Neuronal stem cell (in vitro differentiated cells): Measurements from ENCODE around the gene ERI3.

ENCODE experiments used
- DNase-seq: peaks from one replicate; pipeline ENCODE4 v3.0.0-alpha.2; 2013; ENCODE audit warnings: low spot score
- H2AFZ ChIP-seq: one replicate; pipeline ENCODE4 v1.6.1; 2013; ENCODE audit warnings: mild to moderate bottlenecking, low read length, inconsistent platforms
- H2AK5ac ChIP-seq: 2 replicates; pipeline ENCODE4 v1.6.1; 2013; ENCODE audit warnings: low read depth, mild to moderate bottlenecking, inconsistent platforms, low read length, moderate library complexity, mixed read lengths
- H2BK120ac ChIP-seq: 2 replicates; pipeline ENCODE4 v1.6.1; 2013; ENCODE audit warnings: low read depth, mild to moderate bottlenecking, inconsistent platforms, low read length, moderate library complexity, mixed read lengths
- H2BK12ac ChIP-seq: one replicate; pipeline ENCODE4 v1.6.1; 2013; ENCODE audit warnings: low read length, inconsistent platforms
- H2BK15ac ChIP-seq: 2 replicates; pipeline ENCODE4 v1.6.1; 2013; ENCODE audit warnings: mild to moderate bottlenecking, low read length, inconsistent platforms, mixed read lengths
- H2BK5ac ChIP-seq: one replicate; pipeline ENCODE4 v1.6.1; 2013; ENCODE audit warnings: inconsistent platforms, mild to moderate bottlenecking, low read length, moderate library complexity
- H3K14ac ChIP-seq: one replicate; pipeline ENCODE4 v1.6.1; 2013; ENCODE audit warnings: low read length, inconsistent platforms
- H3K18ac ChIP-seq: 2 replicates; pipeline ENCODE4 v1.6.1; 2013; ENCODE audit warnings: low read length, inconsistent platforms
- H3K23ac ChIP-seq: 2 replicates; pipeline ENCODE4 v1.6.1; 2013; ENCODE audit warnings: low read depth, mild to moderate bottlenecking, mixed read lengths, low read length, inconsistent platforms; ENCODE audit not compliant: poor library complexity
- H3K27ac ChIP-seq: replicated peaks from 3 replicates; pipeline ENCODE4 v1.5.1; 2013; ENCODE audit warnings: low read length, inconsistent platforms
- H3K27me3 ChIP-seq, 3 experiments: 2 replicates each; pipeline ENCODE4 v1.6.1; 2013; ENCODE audit warnings: low read length in 3 of 3, mild to moderate bottlenecking in 2 of 3, inconsistent platforms in 1 of 3, low read depth in 1 of 3, mixed read lengths in 1 of 3, moderate library complexity in 1 of 3; ENCODE audit not compliant: control insufficient read depth in 3 of 3, insufficient read depth in 3 of 3
- H3K36me3 ChIP-seq, 2 donors: replicated peaks in 1 of 2; 2 replicates each; pipeline ENCODE4 v1.6.1; 2013; ENCODE audit warnings: low read length in 2 of 2; ENCODE audit not compliant: control insufficient read depth in 2 of 2, insufficient read depth in 2 of 2
- H3K4ac ChIP-seq: 2 replicates; pipeline ENCODE4 v1.6.1; 2013; ENCODE audit warnings: inconsistent platforms, mild to moderate bottlenecking, low read length, moderate library complexity
- H3K4me1 ChIP-seq, 2 donors: 1 replicate in 1 of 2; 2 replicates in 1 of 2; pipeline ENCODE4 v1.6.1; 2013; ENCODE audit warnings: low read length in 2 of 2, low read depth in 1 of 2; ENCODE audit not compliant: control insufficient read depth in 2 of 2, insufficient read depth in 1 of 2
- H3K4me2 ChIP-seq: one replicate; pipeline ENCODE4 v1.6.1; 2013; ENCODE audit warnings: mild to moderate bottlenecking, low read length, inconsistent platforms; ENCODE audit not compliant: insufficient read depth, poor library complexity, severe bottlenecking
- H3K4me3 ChIP-seq, 2 donors: 2 replicates each; pipeline ENCODE4 v1.5.1; 2013; ENCODE audit warnings: low read length in 2 of 2, mild to moderate bottlenecking in 2 of 2, inconsistent platforms in 1 of 2, moderate library complexity in 1 of 2
- H3K79me1 ChIP-seq: one replicate; pipeline ENCODE4 v1.6.1; 2013; ENCODE audit warnings: low read depth, mild to moderate bottlenecking, inconsistent platforms, low read length, moderate library complexity
- H3K9ac ChIP-seq: one replicate; pipeline ENCODE4 v1.6.1; 2013; ENCODE audit warnings: mild to moderate bottlenecking, low read depth, low read length, inconsistent platforms; ENCODE audit not compliant: poor library complexity
- H3K9me3 ChIP-seq, 2 donors: replicated peaks in 1 of 2; 2 replicates each; pipeline versions ENCODE3 to v1.6.1; 2013; ENCODE audit warnings: low read length in 2 of 2, mild to moderate bottlenecking in 2 of 2, inconsistent platforms in 1 of 2, low read depth in 1 of 2, mixed read lengths in 1 of 2, moderate library complexity in 1 of 2; ENCODE audit not compliant: control insufficient read depth in 2 of 2, insufficient read depth in 1 of 2
- H4K8ac ChIP-seq: one replicate; pipeline ENCODE4 v1.6.1; 2013; ENCODE audit warnings: low read depth, mild to moderate bottlenecking, inconsistent platforms, low read length, moderate library complexity
- H4K91ac ChIP-seq: one replicate; pipeline ENCODE4 v1.6.1; 2013; ENCODE audit warnings: low read length, low read depth, mild to moderate bottlenecking, inconsistent platforms; ENCODE audit not compliant: poor library complexity
- WGBS, 2 donors: extraction: QIAGEN DNeasy Blood & Tissue Kit; methylation state at CpG; one replicate each; pipeline ENCODE4 v1.1.7; 2013; ENCODE audit warnings: missing lambda C conversion rate in 2 of 2, mixed read lengths in 1 of 2; ENCODE audit not compliant: insufficient read length in 2 of 2, insufficient replicate concordance in 1 of 2; ENCODE audit errors: extremely low coverage in 2 of 2; 5-methylcytosine and 5-hydroxymethylcytosine counted together

The ERI3 gene

DNA sequence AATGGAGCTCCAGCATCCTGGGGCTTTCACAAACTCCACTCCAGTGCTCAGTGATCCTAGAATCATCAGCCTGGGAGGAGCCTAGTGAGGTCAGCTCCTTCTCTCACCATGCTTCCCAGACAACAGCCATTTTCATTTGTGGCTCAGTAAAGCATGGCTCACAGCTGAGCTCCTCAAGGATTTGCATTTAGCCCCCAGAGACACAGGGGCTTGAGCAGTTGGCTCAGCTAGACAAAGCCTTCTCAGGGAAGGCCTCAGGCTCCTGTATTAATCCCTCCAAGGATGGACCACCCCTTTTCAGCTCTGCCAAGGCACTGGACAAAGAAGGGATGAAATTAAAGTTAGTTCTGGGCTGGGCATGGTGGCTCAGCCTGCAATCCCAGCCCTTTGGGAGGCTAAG is 39.5 kb downstream of the ERI3 start:
- Histone ChIP-seq H2BK120ac (no peak overlapping the region), H2BK12ac (no peak overlapping the region), H3K79me1 (no peaks in the 10 kb centered on the region), H3K27me3 (no peaks in the 10 kb centered on the region), H2BK5ac (no peak overlapping the region), H3K9ac (no peak overlapping the region), H3K4me1 (peaks cover 19 to 32% of the 10 kb centered on the region in 2 donors), H4K8ac (no peak overlapping the region), H3K36me3 (peaks cover 14 to 93% of the 10 kb centered on the region in 2 donors), H3K23ac (no peak overlapping the region), H3K27ac (peak overlapping the region; percentile 28), H3K4me2 (no peak overlapping the region), H3K9me3 (no peaks in the 10 kb centered on the region), H3K18ac (no peak overlapping the region), H2AK5ac (no peak overlapping the region), H2BK15ac (no peak overlapping the region), H4K91ac (no peak overlapping the region), H2AFZ (no peak overlapping the region), H3K4ac (no peak overlapping the region), H3K4me3 (no peak overlapping the region), H3K14ac (no peak overlapping the region)
- no peak for DNase-seq

DNA sequence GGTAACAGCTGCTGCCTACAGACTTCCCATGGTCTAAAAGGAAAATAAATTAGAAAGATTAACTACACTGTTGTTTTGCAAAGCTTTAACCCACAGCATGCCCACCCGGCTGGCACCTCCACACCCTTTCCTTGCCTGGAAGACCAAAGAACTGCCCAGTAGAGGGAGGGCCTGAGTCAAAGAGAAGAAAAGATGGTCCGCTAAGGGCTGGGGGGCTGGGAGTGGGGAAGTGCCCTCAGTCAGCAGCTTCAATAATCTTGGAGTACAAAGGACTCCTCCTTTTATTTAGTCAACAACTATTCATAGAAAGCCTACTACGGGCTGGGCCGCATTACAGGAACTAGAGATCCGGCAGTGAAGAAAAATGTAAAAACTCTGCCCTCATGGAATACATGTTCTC is 40.6 kb downstream of the ERI3 start:
- H2BK15ac ChIP-seq = no peak overlapping the region
- no peaks in the 10 kb centered on the region for H3K27me3 ChIP-seq
- no peak overlapping the region for H3K14ac ChIP-seq
- H2BK120ac ChIP-seq = no peak overlapping the region
- H3K9ac ChIP-seq = no peak overlapping the region
- H2BK5ac ChIP-seq = peak overlapping the region; percentile 1
- peaks cover 15 to 92% of the 10 kb centered on the region in 2 donors for H3K36me3 ChIP-seq
- no peak overlapping the region for H3K4me2 ChIP-seq
- peak overlapping the region; percentile 50 for H3K18ac ChIP-seq
- no peaks in the 10 kb centered on the region for H3K9me3 ChIP-seq
- H2AK5ac ChIP-seq = no peak overlapping the region
- H3K23ac ChIP-seq = no peak overlapping the region
- H3K4ac ChIP-seq = no peak overlapping the region
- H2BK12ac ChIP-seq = no peak overlapping the region
- H3K4me1 ChIP-seq = peaks cover 19 to 32% of the 10 kb centered on the region in 2 donors
- DNase-seq = no peak
- no peak overlapping the region for H3K27ac ChIP-seq
- H3K79me1 ChIP-seq = no peaks in the 10 kb centered on the region
- H4K91ac ChIP-seq = no peak overlapping the region
- H2AFZ ChIP-seq = no peak overlapping the region
- H4K8ac ChIP-seq = no peak overlapping the region
- no peak overlapping the region for H3K4me3 ChIP-seq
- no CpG with 5 or more reads among the region's 5 CpGs for WGBS, 2 donors

DNA sequence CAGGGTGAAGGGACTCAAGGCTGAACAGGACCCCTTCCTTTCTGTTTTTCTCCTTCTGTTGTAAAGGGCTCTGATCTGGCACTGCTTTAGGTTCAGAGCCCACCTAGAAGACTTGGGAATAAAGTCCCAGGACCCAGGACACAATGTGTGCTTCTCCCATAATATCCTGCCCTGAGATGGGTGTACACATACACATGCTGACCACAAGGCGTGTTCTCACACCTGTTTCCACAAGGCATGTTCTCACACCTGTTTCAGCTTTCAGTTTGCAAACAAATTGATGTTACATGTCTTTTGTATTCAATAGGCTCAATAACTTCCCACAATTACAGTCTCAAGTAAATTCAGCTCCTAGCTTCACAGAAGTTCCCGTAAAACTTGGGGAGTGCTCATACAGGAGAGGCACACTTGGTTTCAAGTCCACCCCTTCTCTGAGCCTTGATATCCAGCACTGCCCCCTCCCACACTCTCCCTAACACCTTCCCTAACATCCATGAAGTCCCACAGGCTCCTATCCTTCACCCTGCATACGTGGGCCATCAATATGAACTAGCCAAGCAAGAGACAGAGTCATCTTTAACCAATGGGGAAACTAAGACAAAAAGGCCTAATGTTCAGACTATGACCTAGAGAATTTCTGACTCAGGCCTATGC is 41.7 kb downstream of the ERI3 start:
- H2BK15ac ChIP-seq = no peak overlapping the region
- no peak overlapping the region for H2BK12ac ChIP-seq
- H3K18ac ChIP-seq = no peak overlapping the region
- H3K9ac ChIP-seq = no peak overlapping the region
- no peak for DNase-seq
- H4K91ac ChIP-seq = no peak overlapping the region
- no peaks in the 10 kb centered on the region for H3K27me3 ChIP-seq
- peaks cover 16 to 91% of the 10 kb centered on the region in 2 donors for H3K36me3 ChIP-seq
- H3K23ac ChIP-seq = no peak overlapping the region
- no peak overlapping the region for H3K14ac ChIP-seq
- H3K4me1 ChIP-seq = peaks cover 19 to 32% of the 10 kb centered on the region in 2 donors
- no peak overlapping the region for H3K4me3 ChIP-seq
- no peak overlapping the region for H2BK120ac ChIP-seq
- no peak overlapping the region for H2BK5ac ChIP-seq
- no peak overlapping the region for H3K4me2 ChIP-seq
- H3K9me3 ChIP-seq = no peaks in the 10 kb centered on the region
- H2AFZ ChIP-seq = no peak overlapping the region
- no peak overlapping the region for H3K27ac ChIP-seq
- no peaks in the 10 kb centered on the region for H3K79me1 ChIP-seq
- H3K4ac ChIP-seq = no peak overlapping the region
- no peak overlapping the region for H2AK5ac ChIP-seq
- H4K8ac ChIP-seq = no peak overlapping the region
- WGBS, 2 donors = no CpG with 5 or more reads among the region's 3 CpGs

DNA sequence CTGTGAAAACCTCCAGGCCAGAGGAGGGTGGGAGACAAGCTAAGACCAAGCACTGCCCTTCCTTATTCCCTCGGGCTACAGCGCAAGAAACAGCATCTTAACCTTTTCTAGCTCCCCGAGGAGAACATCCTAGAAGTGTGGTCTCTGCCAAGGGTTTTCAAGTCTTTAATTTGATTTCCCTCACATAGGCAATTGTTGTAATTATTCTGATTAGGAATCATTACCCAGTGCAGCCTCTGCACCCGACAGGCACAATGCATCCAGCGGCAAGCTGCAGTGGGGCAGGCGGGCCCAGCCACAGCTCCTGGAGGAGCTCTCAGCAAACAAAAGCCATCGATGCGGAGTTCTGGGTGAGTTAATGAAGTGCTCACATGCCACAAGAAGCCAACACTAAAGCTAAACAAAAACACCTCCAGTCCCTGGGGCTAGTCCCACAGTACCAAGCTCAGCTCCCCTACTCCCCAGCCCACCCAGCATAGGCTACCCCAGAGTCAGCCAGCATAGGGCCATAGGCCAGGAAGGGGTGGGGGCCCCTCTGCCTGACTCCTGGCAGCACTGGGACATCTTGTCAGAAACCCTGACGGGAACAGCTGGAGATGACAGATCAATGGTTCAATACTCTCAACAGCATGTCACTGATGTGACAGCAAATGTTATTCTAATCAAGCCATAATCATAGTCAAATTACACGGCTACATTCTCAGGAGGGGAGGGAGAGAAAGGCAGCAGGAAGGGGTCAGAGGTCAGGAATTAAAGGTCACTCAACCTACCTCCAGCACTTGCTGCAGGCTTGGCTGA is 42.5 kb downstream of the ERI3 start:
- H3K4me1 ChIP-seq = peaks cover 19 to 32% of the 10 kb centered on the region in 2 donors
- no peak overlapping the region for H3K27ac ChIP-seq
- no peak overlapping the region for H2BK15ac ChIP-seq
- H3K27me3 ChIP-seq = no peaks in the 10 kb centered on the region
- no peak overlapping the region for H2BK12ac ChIP-seq
- no peak overlapping the region for H4K8ac ChIP-seq
- no peak overlapping the region for H2BK5ac ChIP-seq
- H3K4ac ChIP-seq = no peak overlapping the region
- H3K9ac ChIP-seq = no peak overlapping the region
- no peak overlapping the region for H3K14ac ChIP-seq
- no peaks in the 10 kb centered on the region for H3K9me3 ChIP-seq
- H2BK120ac ChIP-seq = no peak overlapping the region
- H3K4me3 ChIP-seq = no peak overlapping the region
- no peak overlapping the region for H4K91ac ChIP-seq
- peaks cover 16 to 91% of the 10 kb centered on the region in 2 donors for H3K36me3 ChIP-seq
- no peak overlapping the region for H2AK5ac ChIP-seq
- H3K18ac ChIP-seq = peak overlapping the region; percentile 54
- H3K79me1 ChIP-seq = no peaks in the 10 kb centered on the region
- H2AFZ ChIP-seq = no peak overlapping the region
- DNase-seq = no peak
- no CpG with 5 or more reads among the region's 10 CpGs for WGBS, 2 donors
- H3K4me2 ChIP-seq = no peak overlapping the region
- H3K23ac ChIP-seq = no peak overlapping the region
